Suprapubic skin (tissue), 4 donors: ENCODE results near the gene TPRA1. TPM values are rescaled to one million over a fixed set of nuclear protein-coding genes. Genes with fewer than 3 reads are reported as not detected.

Experiments
- DNase-seq, 2 donors: peaks; one replicate each; pipeline ENCODE4 v3.0.0-alpha.2; 2019; ENCODE audit warnings: low spot score in 2 of 2
- H3K27ac ChIP-seq: fragments of 200-600 bp; sonication (generic); one replicate; pipeline ENCODE4 v1.5.1; 2019
- H3K27me3 ChIP-seq: fragments of 200-600 bp; sonication (generic); one replicate; pipeline ENCODE4 v1.5.1; 2019
- H3K36me3 ChIP-seq: fragments of 200-600 bp; sonication (generic); one replicate; pipeline ENCODE4 v1.5.1; 2019
- H3K4me1 ChIP-seq: fragments of 200-600 bp; sonication (generic); one replicate; pipeline ENCODE4 v1.5.1; 2019
- H3K4me3 ChIP-seq: fragments of 200-600 bp; sonication (generic); one replicate; pipeline ENCODE4 v1.5.1; 2019; ENCODE audit warnings: mild to moderate bottlenecking
- H3K9me3 ChIP-seq: fragments of 200-600 bp; sonication (generic); one replicate; pipeline ENCODE4 v1.5.1; 2019
- EP300 ChIP-seq: sonication (generic); formaldehyde crosslinking; IDR thresholded peaks from one replicate; pipeline ENCODE4 v1.6.1; 2017; ENCODE audit warnings: antibody characterized with exemption
- POLR2A ChIP-seq, 2 donors: fragments of 450-650 bp; IDR thresholded peaks; one replicate each; pipeline ENCODE4 v1.6.1; 2017; ENCODE audit warnings: antibody characterized with exemption in 2 of 2, mild to moderate bottlenecking in 2 of 2, moderate library complexity in 2 of 2
- POLR2AphosphoS5 ChIP-seq, 3 donors: sonication (generic); formaldehyde crosslinking; IDR thresholded peaks; one replicate each; pipeline ENCODE4 v1.6.1; 2017; ENCODE audit warnings: antibody characterized with exemption in 3 of 3
- WGBS: methylation state at CpG from one replicate; pipeline ENCODE4 v1.1.5; 2018; 5-methylcytosine and 5-hydroxymethylcytosine counted together
- total RNA-seq, 4 donors: library from RNA; depleted of rRNA; stranded (reverse); fragments of >200 nt; gene quantifications; one replicate each; pipeline ENCODE4 v1.1.0, GENCODE V29; 2016
- TF ChIP-seq, protein P1 (sequence below), 2 donors: fragments of 200-600 bp in 1 of 2; fragments of 450-650 bp in 1 of 2; sonication (generic) in 1 of 2; IDR thresholded peaks; one replicate each; pipeline ENCODE4 v1.5.1; 2016 to 2019; ENCODE audit warnings: antibody characterized with exemption in 2 of 2, mild to moderate bottlenecking in 1 of 2, moderate library complexity in 1 of 2

The TPRA1 gene
- total RNA-seq, 4 donors from 2014 or later: 43.7 to 82.3 (median 64.3) TPM

DNA sequence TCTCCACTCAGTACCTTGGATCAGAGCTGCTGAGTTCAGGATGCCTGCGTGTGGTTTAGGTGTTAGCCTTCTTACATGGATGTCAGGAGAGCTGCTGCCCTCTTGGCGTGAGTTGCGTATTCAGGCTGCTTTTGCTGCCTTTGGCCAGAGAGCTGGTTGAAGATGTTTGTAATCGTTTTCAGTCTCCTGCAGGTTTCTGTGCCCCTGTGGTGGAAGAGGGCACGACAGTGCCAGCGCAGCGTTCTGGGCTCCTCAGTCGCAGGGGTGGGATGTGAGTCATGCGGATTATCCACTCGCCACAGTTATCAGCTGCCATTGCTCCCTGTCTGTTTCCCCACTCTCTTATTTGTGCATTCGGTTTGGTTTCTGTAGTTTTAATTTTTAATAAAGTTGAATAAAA lies 31.5 kb upstream of the TPRA1 start:
- Histone ChIP-seq H3K27me3 (no peaks in the 10 kb centered on the region), H3K4me3 (no peak overlapping the region), H3K36me3 (peaks cover 46% of the 10 kb centered on the region), H3K4me1 (no peaks in the 10 kb centered on the region), H3K9me3 (no peaks in the 10 kb centered on the region), H3K27ac (no peak overlapping the region)
- WGBS: 95% methylated on average over 11 of the region's 11 CpGs
- no peak for DNase-seq
- TF ChIP-seq, protein P1, sequence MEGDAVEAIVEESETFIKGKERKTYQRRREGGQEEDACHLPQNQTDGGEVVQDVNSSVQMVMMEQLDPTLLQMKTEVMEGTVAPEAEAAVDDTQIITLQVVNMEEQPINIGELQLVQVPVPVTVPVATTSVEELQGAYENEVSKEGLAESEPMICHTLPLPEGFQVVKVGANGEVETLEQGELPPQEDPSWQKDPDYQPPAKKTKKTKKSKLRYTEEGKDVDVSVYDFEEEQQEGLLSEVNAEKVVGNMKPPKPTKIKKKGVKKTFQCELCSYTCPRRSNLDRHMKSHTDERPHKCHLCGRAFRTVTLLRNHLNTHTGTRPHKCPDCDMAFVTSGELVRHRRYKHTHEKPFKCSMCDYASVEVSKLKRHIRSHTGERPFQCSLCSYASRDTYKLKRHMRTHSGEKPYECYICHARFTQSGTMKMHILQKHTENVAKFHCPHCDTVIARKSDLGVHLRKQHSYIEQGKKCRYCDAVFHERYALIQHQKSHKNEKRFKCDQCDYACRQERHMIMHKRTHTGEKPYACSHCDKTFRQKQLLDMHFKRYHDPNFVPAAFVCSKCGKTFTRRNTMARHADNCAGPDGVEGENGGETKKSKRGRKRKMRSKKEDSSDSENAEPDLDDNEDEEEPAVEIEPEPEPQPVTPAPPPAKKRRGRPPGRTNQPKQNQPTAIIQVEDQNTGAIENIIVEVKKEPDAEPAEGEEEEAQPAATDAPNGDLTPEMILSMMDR (IDR thresholded peaks at IDR 0.05): no peak
- TF ChIP-seq EP300 (no peak), POLR2A (IDR thresholded peaks at IDR 0.05) (no peak), POLR2AphosphoS5 (IDR thresholded peaks at IDR 0.05) (no peak)

DNA sequence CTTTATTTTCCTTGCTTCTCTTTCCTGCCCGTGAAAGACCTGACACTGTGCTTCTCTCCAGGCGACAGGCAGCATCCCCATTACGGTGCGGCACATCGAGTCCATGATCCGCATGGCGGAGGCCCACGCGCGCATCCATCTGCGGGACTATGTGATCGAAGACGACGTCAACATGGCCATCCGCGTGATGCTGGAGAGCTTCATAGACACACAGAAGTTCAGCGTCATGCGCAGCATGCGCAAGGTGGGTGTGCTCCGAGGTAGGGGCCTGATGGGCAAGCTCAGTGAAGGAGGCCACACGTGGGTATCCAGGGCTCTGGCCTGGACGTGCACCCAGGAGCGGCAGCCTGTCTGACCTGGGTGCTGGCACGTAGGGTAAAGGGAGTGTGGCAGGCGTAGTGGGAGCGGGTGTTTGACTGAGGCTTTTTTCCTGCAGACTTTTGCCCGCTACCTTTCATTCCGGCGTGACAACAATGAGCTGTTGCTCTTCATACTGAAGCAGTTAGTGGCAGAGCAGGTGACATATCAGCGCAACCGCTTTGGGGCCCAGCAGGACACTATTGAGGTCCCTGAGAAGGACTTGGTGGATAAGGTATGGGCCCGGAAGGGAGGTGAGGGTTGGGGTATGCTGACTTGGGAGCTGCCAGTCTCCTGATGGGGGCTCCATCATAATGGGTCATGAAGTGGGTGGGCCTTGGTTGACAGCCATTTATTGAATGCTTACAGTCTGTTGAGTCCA lies 30.3 kb upstream of the TPRA1 start:
- Histone ChIP-seq H3K27ac (no peak overlapping the region), H3K4me1 (no peaks in the 10 kb centered on the region), H3K27me3 (no peaks in the 10 kb centered on the region), H3K4me3 (no peak overlapping the region), H3K36me3 (peaks cover 59% of the 10 kb centered on the region), H3K9me3 (no peaks in the 10 kb centered on the region)
- DNase-seq: no peak
- TF ChIP-seq POLR2A (IDR thresholded peaks at IDR 0.05): no peak
- TF ChIP-seq, protein P1 (IDR thresholded peaks at IDR 0.05): no peak
- no peak for TF ChIP-seq POLR2AphosphoS5 (IDR thresholded peaks at IDR 0.05)
- no peak for TF ChIP-seq EP300
- WGBS: 92% methylated on average over 20 of the region's 32 CpGs

DNA sequence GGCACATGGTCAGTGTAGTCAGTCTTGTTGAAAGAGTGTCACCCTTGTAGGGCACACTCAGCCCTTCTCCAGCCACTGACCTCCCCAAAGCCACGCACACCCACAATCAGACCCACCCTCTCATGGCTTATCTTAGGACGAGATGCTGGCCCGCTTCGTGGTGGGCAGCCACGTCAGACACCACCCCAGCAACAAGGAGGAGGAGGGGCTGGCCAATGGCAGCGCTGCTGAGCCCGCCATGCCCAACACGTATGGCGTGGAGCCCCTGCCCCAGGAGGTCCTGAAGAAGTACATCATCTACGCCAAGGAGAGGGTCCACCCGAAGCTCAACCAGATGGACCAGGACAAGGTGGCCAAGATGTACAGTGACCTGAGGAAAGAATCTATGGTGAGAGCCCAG lies 28.4 kb upstream of the TPRA1 start:
- TF ChIP-seq POLR2A (IDR thresholded peaks at IDR 0.05) (no peak), POLR2AphosphoS5 (IDR thresholded peaks at IDR 0.05) (no peak), EP300 (no peak)
- TF ChIP-seq, protein P1 (IDR thresholded peaks at IDR 0.05): no peak

DNA sequence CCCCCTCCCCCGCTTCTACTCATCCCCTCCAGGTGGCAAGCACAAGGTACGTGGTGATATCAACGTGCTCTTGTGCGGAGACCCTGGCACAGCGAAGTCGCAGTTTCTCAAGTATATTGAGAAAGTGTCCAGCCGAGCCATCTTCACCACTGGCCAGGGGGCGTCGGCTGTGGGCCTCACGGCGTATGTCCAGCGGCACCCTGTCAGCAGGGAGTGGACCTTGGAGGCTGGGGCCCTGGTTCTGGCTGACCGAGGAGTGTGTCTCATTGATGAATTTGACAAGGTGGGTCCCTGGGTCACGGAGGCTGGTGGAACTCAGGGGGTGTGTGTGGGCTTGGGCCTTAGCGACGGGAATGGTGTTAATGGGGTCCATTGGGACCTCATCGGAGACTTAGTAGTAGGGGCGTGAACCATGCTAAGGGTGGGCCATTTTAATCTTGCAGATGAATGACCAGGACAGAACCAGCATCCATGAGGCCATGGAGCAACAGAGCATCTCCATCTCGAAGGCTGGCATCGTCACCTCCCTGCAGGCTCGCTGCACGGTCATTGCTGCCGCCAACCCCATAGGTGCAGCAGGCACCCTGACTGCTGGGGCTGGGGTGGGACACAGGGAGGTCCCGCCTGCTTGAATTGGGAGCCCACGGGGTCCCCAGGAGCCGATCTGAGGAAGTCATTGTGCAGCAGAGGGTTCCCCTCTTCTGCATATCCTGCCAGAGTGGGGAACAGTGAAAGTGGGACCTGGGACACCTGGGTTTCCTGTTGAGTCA lies 26.5 kb upstream of the TPRA1 start:
- no peak for DNase-seq
- Histone ChIP-seq H3K27ac (no peak overlapping the region), H3K4me1 (no peaks in the 10 kb centered on the region), H3K4me3 (no peak overlapping the region), H3K36me3 (peaks cover 53% of the 10 kb centered on the region), H3K9me3 (no peaks in the 10 kb centered on the region), H3K27me3 (no peaks in the 10 kb centered on the region)
- TF ChIP-seq EP300 (no peak), POLR2A (IDR thresholded peaks at IDR 0.05) (no peak), POLR2AphosphoS5 (IDR thresholded peaks at IDR 0.05) (no peak)
- TF ChIP-seq, protein P1 (IDR thresholded peaks at IDR 0.05): no peak
- 97% methylated on average over 26 of the region's 26 CpGs for WGBS

More for the DNA sequence above, 28.4 kb upstream of the TPRA1 start:
- no peaks in the 10 kb centered on the region for H3K9me3 ChIP-seq
- WGBS: 95% methylated on average over 11 of the region's 11 CpGs
- H3K36me3 ChIP-seq: peaks cover 59% of the 10 kb centered on the region
- no peaks in the 10 kb centered on the region for H3K4me1 ChIP-seq
- no peak overlapping the region for H3K4me3 ChIP-seq
- no peak for DNase-seq
- H3K27me3 ChIP-seq: no peaks in the 10 kb centered on the region
- H3K27ac ChIP-seq: no peak overlapping the region

DNA sequence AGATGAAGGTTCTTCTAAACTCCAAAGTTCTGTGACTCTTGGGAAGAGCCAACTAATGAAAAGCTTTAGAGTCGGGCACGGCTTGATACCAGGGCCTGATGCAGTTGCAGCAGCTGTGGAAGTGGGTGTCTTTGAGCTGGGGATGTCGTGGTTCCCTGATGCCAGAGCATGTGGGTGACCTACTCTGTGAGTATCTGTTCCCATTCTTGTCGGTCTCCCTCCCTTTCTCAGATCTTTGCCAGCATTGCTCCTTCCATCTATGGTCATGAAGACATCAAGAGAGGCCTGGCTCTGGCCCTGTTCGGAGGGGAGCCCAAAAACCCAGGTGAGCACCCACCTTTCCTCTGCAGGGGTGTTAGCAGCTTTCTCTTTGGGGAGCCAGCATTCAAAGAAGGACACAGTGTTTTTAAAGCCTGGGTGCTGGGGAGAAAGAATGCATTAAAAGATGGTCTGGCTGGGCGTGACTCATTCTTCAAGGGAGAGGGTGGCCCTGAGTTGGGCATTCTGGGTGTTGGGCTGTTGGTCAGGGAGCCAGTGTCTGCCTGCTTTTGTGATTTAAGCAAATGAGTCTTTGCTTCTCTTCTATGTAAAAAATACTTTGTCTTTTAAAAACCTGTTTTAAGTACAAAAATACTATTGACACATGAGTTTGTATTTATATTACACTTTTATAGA lies 25.2 kb upstream of the TPRA1 start:
- peaks cover 47% of the 10 kb centered on the region for H3K36me3 ChIP-seq
- TF ChIP-seq POLR2AphosphoS5 (IDR thresholded peaks at IDR 0.05) (no peak), EP300 (no peak), POLR2A (IDR thresholded peaks at IDR 0.05) (no peak)
- 87% methylated on average over 5 of the region's 6 CpGs for WGBS

More for the DNA sequence above, 25.2 kb upstream of the TPRA1 start:
- DNase-seq: no peak
- Histone ChIP-seq H3K27ac (no peak overlapping the region), H3K4me3 (no peak overlapping the region), H3K4me1 (no peaks in the 10 kb centered on the region), H3K27me3 (no peaks in the 10 kb centered on the region), H3K9me3 (no peaks in the 10 kb centered on the region)
